ENCODE data around the gene TULP3. TPM values are rescaled to one million over a fixed set of nuclear protein-coding genes. Genes with fewer than 3 reads are reported as not detected.
A peak's percentile ranks its signal among the peaks of the same experiment; 100 is the strongest.

The TULP3 gene
- total and polyA plus RNA-seq, 8 donors: 4.1 to 9.0 (median 6.0) TPM

DNA sequence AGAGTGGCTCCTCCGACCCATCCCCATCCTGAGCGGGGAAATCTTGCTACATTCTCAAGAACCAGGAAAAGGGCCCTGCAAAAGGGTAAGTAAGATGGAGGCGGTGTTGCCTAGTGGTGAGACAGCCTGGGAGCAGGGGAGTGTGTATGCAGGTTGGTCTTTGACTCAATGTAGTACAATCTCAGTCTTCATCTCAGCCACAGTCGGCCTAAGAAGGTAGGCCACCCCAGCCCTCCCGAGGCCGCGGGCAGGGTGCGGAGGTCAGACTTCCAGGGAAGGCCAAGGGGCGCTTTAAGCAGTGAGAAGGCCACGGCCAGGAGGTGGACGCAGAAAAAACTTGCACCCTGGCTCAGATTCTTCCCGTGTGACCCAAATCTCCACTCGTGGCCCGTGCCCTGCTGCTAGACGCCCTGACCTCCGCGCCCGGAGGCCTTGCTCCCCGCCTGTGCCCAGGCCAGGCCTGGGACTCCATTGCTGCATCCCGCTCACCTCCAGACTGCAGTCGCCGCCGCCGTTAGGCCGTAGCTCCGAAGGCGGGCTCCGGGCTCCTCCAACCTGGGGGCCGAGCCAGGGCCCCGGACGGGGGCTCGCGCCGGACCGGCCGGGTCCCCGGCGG is 14.2 kb upstream of the TULP3 start:
- TF ChIP-seq, protein P1, sequence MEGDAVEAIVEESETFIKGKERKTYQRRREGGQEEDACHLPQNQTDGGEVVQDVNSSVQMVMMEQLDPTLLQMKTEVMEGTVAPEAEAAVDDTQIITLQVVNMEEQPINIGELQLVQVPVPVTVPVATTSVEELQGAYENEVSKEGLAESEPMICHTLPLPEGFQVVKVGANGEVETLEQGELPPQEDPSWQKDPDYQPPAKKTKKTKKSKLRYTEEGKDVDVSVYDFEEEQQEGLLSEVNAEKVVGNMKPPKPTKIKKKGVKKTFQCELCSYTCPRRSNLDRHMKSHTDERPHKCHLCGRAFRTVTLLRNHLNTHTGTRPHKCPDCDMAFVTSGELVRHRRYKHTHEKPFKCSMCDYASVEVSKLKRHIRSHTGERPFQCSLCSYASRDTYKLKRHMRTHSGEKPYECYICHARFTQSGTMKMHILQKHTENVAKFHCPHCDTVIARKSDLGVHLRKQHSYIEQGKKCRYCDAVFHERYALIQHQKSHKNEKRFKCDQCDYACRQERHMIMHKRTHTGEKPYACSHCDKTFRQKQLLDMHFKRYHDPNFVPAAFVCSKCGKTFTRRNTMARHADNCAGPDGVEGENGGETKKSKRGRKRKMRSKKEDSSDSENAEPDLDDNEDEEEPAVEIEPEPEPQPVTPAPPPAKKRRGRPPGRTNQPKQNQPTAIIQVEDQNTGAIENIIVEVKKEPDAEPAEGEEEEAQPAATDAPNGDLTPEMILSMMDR (IDR thresholded peaks at IDR 0.05): no peak
- Histone ChIP-seq H3K27ac (no peak overlapping the region), H3K36me3 (no peaks in the 10 kb centered on the region), H3K4me1 (peaks cover 0 to 6% (median 0%) of the 10 kb centered on the region in 3 donors), H3K4me3 (peak overlapping the region; percentile 54 to 93 (median 84)), H3K27me3 (no peaks in the 10 kb centered on the region), H3K9me3 (no peaks in the 10 kb centered on the region)
- FAIRE-seq (no peak), ATAC-seq (peak in 3 of 4 donors; percentile 34 to 60 (median 51)), DNase-seq (peak in 2 of 6 donors; percentile 17 to 25)
- intact Hi-C loops (cut with DNase I): no loop called here
- WGBS, 2 donors: 6 to 8% methylated on average over 38 of the region's 38 CpGs

DNA sequence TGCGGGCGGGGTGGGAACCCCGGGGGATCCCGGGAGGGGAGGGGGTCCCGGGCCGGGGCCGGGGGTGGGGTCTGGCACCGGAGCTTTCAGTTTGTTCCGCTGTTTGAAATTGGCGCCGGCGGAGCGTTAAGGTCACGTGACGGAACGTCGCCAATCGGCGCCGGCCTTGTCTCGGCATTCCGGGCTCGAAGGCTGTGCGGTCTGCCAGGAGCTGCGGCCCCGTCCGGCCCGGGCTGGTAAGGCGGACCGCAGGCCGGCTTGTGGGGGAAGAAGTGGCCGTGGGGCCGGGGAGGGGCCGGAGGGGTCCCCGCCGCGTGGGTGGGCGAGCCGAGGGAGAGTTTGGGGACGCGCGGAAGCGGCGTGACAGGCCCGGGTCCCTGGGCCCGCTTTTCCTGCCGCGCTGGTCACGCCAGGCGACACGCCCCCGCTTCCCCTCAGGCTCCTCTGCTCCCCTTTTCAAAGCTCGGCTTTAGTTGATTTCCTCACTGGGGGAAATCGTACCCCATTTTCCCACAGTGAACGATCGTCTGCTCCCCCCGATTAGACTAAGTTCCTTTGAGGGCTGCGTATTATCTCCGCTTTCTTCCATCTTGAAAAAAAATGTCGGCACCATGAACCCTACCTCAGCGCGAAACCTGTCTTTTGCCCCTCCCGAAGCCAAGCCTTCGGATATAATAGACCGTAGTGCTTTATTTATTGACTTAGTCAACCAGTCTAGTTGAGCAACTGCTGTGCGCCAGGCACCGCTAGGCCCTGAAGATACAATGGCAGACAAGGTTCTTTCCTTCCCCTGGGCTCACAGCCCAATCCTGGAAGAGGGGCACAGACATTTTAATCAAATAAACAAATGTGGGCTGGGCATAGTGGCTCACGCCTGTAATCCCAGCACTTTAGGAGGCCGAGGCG is 13.4 kb upstream of the TULP3 start, which contains the start of the genes FOXM1 and RHNO1:
FOXM1 (minus strand) TSS at position 128 of the 906 bp plus-strand sequence. CDS start 2,696 bp downstream, outside the sequence.
RHNO1 (plus strand) TSS at position 177 of the 906 bp plus-strand sequence. CDS start 8,144 bp downstream, outside the sequence.
- peak within 1 kb of the TSS; percentile 29 to 91 (median 75) for H3K27ac ChIP-seq
- ATAC-seq (peak; percentile 94 to 98 (median 96)), FAIRE-seq (no peak), DNase-seq (peak; percentile 85 to 96 (median 92))
- H3K9me3 ChIP-seq: no peaks in the 10 kb centered on the region
- peaks cover 0 to 6% (median 0%) of the 10 kb centered on the region in 3 donors for H3K4me1 ChIP-seq
- intact Hi-C loops (cut with DNase I): no loop called here
- H3K27me3 ChIP-seq: no peaks in the 10 kb centered on the region
- WGBS, 2 donors: 1% methylated on average over 55 to 70 of the region's 70 CpGs
- H3K36me3 ChIP-seq: no peaks in the 10 kb centered on the region
- TF ChIP-seq, protein P1 (IDR thresholded peaks at IDR 0.05): no peak
- H3K4me3 ChIP-seq: peak within 1 kb of the TSS; percentile 54 to 93 (median 84)

DNA sequence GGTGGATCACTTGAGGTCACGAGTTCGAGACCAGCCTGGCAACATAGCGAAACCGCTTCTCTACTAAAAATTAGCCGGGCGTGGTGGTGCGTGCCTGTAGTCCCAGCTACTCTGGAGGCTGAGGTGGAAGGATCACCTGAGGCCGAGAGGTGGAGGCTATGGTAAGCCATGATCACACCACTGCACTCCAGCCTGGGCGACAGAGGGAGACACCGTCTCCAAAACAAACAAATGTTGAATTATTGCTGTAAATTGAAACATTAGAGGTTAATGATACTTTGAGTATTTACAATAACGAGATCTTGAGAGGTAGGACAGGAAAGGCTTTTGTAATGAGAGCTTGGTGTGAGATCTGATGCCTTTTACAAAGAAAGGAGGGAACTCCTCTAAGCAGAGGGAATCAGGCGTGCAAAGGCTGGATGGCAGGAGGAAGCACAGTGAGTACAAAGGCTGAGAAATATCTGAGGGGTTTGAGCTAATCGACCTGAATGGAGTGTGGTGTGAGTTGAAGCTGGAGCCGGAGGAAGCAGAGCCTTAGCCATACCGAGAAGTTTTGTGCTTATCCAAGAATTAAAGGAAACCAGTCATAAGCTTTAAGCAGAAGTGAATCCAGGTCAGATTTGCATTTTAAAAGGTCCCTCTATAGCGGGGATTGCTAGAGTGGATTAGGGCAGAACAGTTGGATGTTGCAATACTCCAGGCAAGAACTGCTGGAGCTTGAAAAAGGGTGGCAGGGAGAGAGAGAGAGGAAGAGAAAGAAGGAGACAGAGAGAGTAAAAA is 12.5 kb upstream of the TULP3 start:
- ATAC-seq (peak in 3 of 4 donors; percentile 8 to 24 (median 13)), DNase-seq (no peak), FAIRE-seq (no peak)
- no peaks in the 10 kb centered on the region for H3K36me3 ChIP-seq
- no peaks in the 10 kb centered on the region for H3K27me3 ChIP-seq
- intact Hi-C loops (cut with DNase I): no loop called here
- H3K4me1 ChIP-seq: peaks cover 0 to 6% (median 0%) of the 10 kb centered on the region in 3 donors
- H3K27ac ChIP-seq: peak overlapping the region in 3 of 4 donors; percentile 71 to 91 (median 79)
- TF ChIP-seq, protein P1 (IDR thresholded peaks at IDR 0.05): no peak
- peak overlapping the region; percentile 54 to 93 (median 84) for H3K4me3 ChIP-seq
- H3K9me3 ChIP-seq: no peaks in the 10 kb centered on the region
- 46 to 48% methylated on average over 16 of the region's 16 CpGs for WGBS, 2 donors

DNA sequence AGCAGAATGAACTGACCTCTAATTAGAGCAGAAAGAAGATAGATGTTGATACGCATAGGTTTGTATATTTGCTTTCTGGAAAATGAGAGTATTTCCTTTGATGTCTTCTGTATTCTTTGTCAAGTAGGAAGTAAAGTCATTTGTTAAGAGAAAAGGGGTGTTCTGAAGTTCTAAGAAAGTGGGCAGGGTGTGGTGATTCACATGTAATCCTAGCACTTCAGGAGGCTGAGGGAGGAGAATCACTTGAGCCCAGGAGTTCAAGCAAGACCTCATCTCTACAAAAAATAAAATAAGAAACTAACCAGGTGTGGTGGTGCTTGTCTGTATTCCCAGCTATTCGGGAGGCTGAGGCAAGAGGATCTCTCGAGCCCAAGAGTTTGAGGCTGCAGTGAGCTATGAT is 10.8 kb upstream of the TULP3 start:
- intact Hi-C loops (cut with DNase I): no loop called here
- Histone ChIP-seq H3K27ac (no peak overlapping the region), H3K4me3 (no peak overlapping the region), H3K9me3 (no peaks in the 10 kb centered on the region), H3K36me3 (no peaks in the 10 kb centered on the region), H3K4me1 (peaks cover 0 to 6% (median 0%) of the 10 kb centered on the region in 3 donors), H3K27me3 (no peaks in the 10 kb centered on the region)
- ATAC-seq (no peak), FAIRE-seq (no peak), DNase-seq (no peak)
- WGBS, 2 donors: 95 to 96% methylated on average over 3 of the region's 3 CpGs
- TF ChIP-seq, protein P1 (IDR thresholded peaks at IDR 0.05): no peak
